Measurements from ENCODE around the gene PRDM1. TPM values are rescaled to one million over a fixed set of nuclear protein-coding genes. Genes with fewer than 3 reads are reported as not detected.

Gene PRDM1
- total RNA-seq, 1 donor from 2014 or later: 2.7 TPM

GRCh38 chr6:106135911-106136571 lies 49.9 kb downstream of the PRDM1 start:
- DNase-seq (ENCODE audit: low read depth): no peak

GRCh38 chr6:106136845-106137244 lies 50.7 kb downstream of the PRDM1 start:
- no peak for TF ChIP-seq CTCF (IDR thresholded peaks at IDR 0.05; ENCODE audit: insufficient read depth, low read length, poor library complexity, severe bottlenecking)
- no peak for DNase-seq (ENCODE audit: low read depth)

More at GRCh38 chr6:106135911-106136571, 49.9 kb downstream of the PRDM1 start:
- no peaks in the 10 kb centered on the region for H3K27me3 ChIP-seq (ENCODE audit: control insufficient read depth, insufficient read depth, low read length)
- no peaks in the 10 kb centered on the region for H3K36me3 ChIP-seq (ENCODE audit: control insufficient read depth, insufficient read depth, low read length)
- no peak for TF ChIP-seq CTCF (IDR thresholded peaks at IDR 0.05; ENCODE audit: insufficient read depth, low read length, poor library complexity, severe bottlenecking)
- no peak overlapping the region for H3K4me3 ChIP-seq (ENCODE audit: low read depth, low read length)

GRCh38 chr6:106138151-106138550 lies 52.0 kb downstream of the PRDM1 start:
- Histone ChIP-seq H3K27me3 (ENCODE audit: control insufficient read depth, insufficient read depth, low read length) (no peaks in the 10 kb centered on the region), H3K4me3 (ENCODE audit: low read depth, low read length) (no peak overlapping the region), H3K36me3 (ENCODE audit: control insufficient read depth, insufficient read depth, low read length) (no peaks in the 10 kb centered on the region)
- no peak for TF ChIP-seq CTCF (IDR thresholded peaks at IDR 0.05; ENCODE audit: insufficient read depth, low read length, poor library complexity, severe bottlenecking)
- DNase-seq (ENCODE audit: low read depth): no peak

More at GRCh38 chr6:106136845-106137244, 50.7 kb downstream of the PRDM1 start:
- no peaks in the 10 kb centered on the region for H3K36me3 ChIP-seq (ENCODE audit: control insufficient read depth, insufficient read depth, low read length)
- no peak overlapping the region for H3K4me3 ChIP-seq (ENCODE audit: low read depth, low read length)
- no peaks in the 10 kb centered on the region for H3K27me3 ChIP-seq (ENCODE audit: control insufficient read depth, insufficient read depth, low read length)

GRCh38 chr6:106141441-106142237 lies 55.5 kb downstream of the PRDM1 start:
- DNase-seq (ENCODE audit: low read depth): no peak
- H3K4me3 ChIP-seq (ENCODE audit: low read depth, low read length): no peak overlapping the region
- H3K36me3 ChIP-seq (ENCODE audit: control insufficient read depth, insufficient read depth, low read length): no peaks in the 10 kb centered on the region
- H3K27me3 ChIP-seq (ENCODE audit: control insufficient read depth, insufficient read depth, low read length): no peaks in the 10 kb centered on the region
- TF ChIP-seq CTCF (IDR thresholded peaks at IDR 0.05; ENCODE audit: insufficient read depth, low read length, poor library complexity, severe bottlenecking): no peak

- DNase-seq (ENCODE audit: low read depth): no peak
- no peaks in the 10 kb centered on the region for H3K36me3 ChIP-seq (ENCODE audit: control insufficient read depth, insufficient read depth, low read length)
- no peak for TF ChIP-seq CTCF (IDR thresholded peaks at IDR 0.05; ENCODE audit: insufficient read depth, low read length, poor library complexity, severe bottlenecking)
Measured at GRCh38 chr6:106142876-106143431, 56.8 kb downstream of the PRDM1 start.

More at GRCh38 chr6:106142876-106143431, 56.8 kb downstream of the PRDM1 start:
- Histone ChIP-seq H3K27me3 (ENCODE audit: control insufficient read depth, insufficient read depth, low read length) (no peaks in the 10 kb centered on the region), H3K4me3 (ENCODE audit: low read depth, low read length) (no peak overlapping the region)
